ENCODE data around the gene PEA15.

DNA sequence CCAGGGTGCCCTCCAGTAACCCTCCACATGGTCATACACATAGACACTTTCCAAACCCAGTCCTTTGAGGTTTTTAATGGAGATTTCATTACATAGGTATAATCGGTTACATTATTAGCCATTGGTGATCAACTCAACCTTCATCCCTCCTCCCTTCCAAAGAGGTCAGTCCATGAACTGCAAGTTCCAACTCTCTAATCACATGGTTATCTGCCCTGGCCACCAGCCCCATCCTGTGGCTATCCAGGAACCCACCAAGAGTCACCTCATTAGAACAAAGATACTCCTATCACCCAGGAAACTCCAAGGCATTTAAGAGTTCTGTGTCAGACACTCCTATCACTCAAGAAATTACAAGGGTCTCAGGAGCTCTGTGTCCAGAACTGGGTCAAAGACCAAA, 41.6 kb upstream of the PEA15 start:
- TF ChIP-seq ZNF274 (IDR thresholded peaks at IDR 0.05; ENCODE audit: low read depth, low read length) (no peak), SUZ12 (IDR thresholded peaks at IDR 0.05; ENCODE audit: extremely low read depth, insufficient read depth, insufficient read length) (no peak), YY1 (IDR thresholded peaks at IDR 0.05; ENCODE audit: insufficient read depth, insufficient read length) (no peak)

Measured in NT2/D1 (cell line).